Tibial artery (tissue), 4 donors: ENCODE results near the gene UFC1.

Source experiments
- DNase-seq, 2 donors: peaks; one replicate each; pipeline ENCODE4 v3.0.0-alpha.2; 2019
- H3K27ac ChIP-seq, 2 donors: fragments of 200-600 bp; sonication (generic) in 1 of 2; 1 replicate in 1 of 2; 2 replicates in 1 of 2; pipeline ENCODE4 v1.5.1; 2018 to 2019; ENCODE audit warnings: mild to moderate bottlenecking in 1 of 2
- H3K27me3 ChIP-seq, 2 donors: fragments of 200-600 bp; sonication (generic) in 1 of 2; one replicate each; pipeline versions ENCODE4 v1.5.1 to v1.6.0; 2016 to 2019
- H3K36me3 ChIP-seq, 3 donors: fragments of 200-600 bp; sonication (generic) in 2 of 3; one replicate each; pipeline ENCODE4 v1.5.1; 2016 to 2019; ENCODE audit warnings: mild to moderate bottlenecking in 2 of 3
- H3K4me1 ChIP-seq, 4 donors: fragments of 200-600 bp; sonication (generic) in 2 of 4; 1 replicate in 3 of 4; 2 replicates in 1 of 4; pipeline ENCODE4 v1.5.1; 2016 to 2019
- H3K4me3 ChIP-seq, 2 donors: fragments of 200-600 bp; sonication (generic) in 1 of 2; 1 replicate in 1 of 2; 2 replicates in 1 of 2; pipeline ENCODE4 v1.5.1; 2018 to 2019; ENCODE audit warnings: mild to moderate bottlenecking in 2 of 2
- H3K9me3 ChIP-seq, 3 donors: fragments of 200-600 bp; sonication (generic) in 1 of 3; one replicate each; pipeline ENCODE4 v1.5.1; 2016 to 2019
- intact Hi-C: fragments of 100-400 bp; cut with DNase I; formaldehyde crosslinking; loops from one replicate; pipeline ENCODE4 v1.15.0; 2023; ENCODE audit warnings: low total_unique reads
- TF ChIP-seq, protein P1 (sequence below), 2 experiments: fragments of 200-600 bp in 1 of 2; fragments of 450-650 bp in 1 of 2; IDR thresholded peaks; one replicate each; pipeline ENCODE4 v1.5.1; 2017 to 2019; ENCODE audit warnings: antibody characterized with exemption in 2 of 2, mild to moderate bottlenecking in 1 of 2, moderate library complexity in 1 of 2

The UFC1 gene

GRCh38 chr1:161171696-161172095, 17.9 kb downstream of the UFC1 start:
- H3K27ac ChIP-seq, result no peak overlapping the region
- no peak overlapping the region for H3K4me3 ChIP-seq
- TF ChIP-seq, protein P1, sequence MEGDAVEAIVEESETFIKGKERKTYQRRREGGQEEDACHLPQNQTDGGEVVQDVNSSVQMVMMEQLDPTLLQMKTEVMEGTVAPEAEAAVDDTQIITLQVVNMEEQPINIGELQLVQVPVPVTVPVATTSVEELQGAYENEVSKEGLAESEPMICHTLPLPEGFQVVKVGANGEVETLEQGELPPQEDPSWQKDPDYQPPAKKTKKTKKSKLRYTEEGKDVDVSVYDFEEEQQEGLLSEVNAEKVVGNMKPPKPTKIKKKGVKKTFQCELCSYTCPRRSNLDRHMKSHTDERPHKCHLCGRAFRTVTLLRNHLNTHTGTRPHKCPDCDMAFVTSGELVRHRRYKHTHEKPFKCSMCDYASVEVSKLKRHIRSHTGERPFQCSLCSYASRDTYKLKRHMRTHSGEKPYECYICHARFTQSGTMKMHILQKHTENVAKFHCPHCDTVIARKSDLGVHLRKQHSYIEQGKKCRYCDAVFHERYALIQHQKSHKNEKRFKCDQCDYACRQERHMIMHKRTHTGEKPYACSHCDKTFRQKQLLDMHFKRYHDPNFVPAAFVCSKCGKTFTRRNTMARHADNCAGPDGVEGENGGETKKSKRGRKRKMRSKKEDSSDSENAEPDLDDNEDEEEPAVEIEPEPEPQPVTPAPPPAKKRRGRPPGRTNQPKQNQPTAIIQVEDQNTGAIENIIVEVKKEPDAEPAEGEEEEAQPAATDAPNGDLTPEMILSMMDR (IDR thresholded peaks at IDR 0.05), result no peak
- DNase-seq, result no peak
- peaks cover 20 to 75% (median 40%) of the 10 kb centered on the region in 3 donors for H3K36me3 ChIP-seq
- intact Hi-C loops, result no loop called here
- H3K9me3 ChIP-seq, result no peaks in the 10 kb centered on the region
- no peaks in the 10 kb centered on the region for H3K27me3 ChIP-seq
- H3K4me1 ChIP-seq, result peaks cover 0 to 47% (median 35%) of the 10 kb centered on the region in 4 donors

DNA sequence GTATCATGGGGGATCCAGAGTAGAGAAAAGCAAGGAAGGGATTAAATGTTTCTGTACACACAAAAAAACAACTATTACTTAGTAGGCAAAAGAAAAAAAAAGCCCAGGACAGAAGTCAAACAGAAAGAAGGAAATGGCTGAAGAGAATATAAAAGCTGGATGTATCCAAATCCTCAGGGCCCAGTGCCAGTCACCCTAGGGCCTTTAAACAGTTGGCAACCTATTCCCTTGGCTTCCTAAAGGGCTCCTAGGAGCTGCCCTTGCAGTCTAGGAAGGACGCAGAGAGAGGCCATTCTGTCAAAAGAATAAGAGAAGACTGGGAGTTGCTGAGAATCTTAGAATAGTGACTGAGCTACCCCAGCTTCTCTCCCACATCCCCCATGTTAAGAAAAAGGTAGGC, 18.6 kb downstream of the UFC1 start:
- Histone ChIP-seq H3K4me3 (no peak overlapping the region), H3K36me3 (peaks cover 20 to 75% (median 40%) of the 10 kb centered on the region in 3 donors), H3K4me1 (peaks cover 0 to 42% (median 31%) of the 10 kb centered on the region in 4 donors), H3K9me3 (no peaks in the 10 kb centered on the region), H3K27ac (peak overlapping the region in 1 of 2 donors; percentile 47), H3K27me3 (no peaks in the 10 kb centered on the region)
- intact Hi-C loops, result no loop called here
- no peak for DNase-seq
- TF ChIP-seq, protein P1 (IDR thresholded peaks at IDR 0.05), result no peak

GRCh38 chr1:161172776-161173376, 19.1 kb downstream of the UFC1 start:
- Histone ChIP-seq H3K4me1 (peaks cover 0 to 45% (median 27%) of the 10 kb centered on the region in 4 donors), H3K4me3 (no peak overlapping the region), H3K9me3 (no peaks in the 10 kb centered on the region), H3K36me3 (peaks cover 20 to 75% (median 40%) of the 10 kb centered on the region in 3 donors), H3K27me3 (no peaks in the 10 kb centered on the region), H3K27ac (peak overlapping the region; percentile 38 to 47)
- peak in 1 of 2 donors; percentile 64 for DNase-seq
- intact Hi-C loops, result no loop called here
- TF ChIP-seq, protein P1 (IDR thresholded peaks at IDR 0.05), result no peak

DNA sequence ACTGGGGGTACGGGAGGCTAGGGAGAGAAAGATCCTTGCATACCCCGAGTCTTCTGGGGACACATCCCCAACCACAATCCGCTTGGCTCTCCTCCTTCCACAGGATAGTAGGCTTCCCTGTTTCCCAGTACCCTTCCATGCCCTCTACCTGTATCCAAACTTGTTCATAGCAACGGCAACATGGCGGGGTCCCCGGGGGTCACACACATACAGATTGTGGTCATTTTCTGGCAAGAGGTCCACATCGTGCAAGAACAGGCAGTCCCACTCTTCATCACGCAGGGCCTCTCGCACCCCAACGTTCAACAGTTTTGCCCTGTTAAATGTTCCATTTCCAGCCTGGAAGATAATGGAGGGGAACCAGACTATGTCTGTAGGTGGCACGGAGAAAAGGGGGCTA, 19.9 kb downstream of the UFC1 start:
- H3K4me1 ChIP-seq, result peaks cover 0 to 46% (median 25%) of the 10 kb centered on the region in 4 donors
- no peak for DNase-seq
- H3K9me3 ChIP-seq, result no peaks in the 10 kb centered on the region
- H3K27ac ChIP-seq, result peak overlapping the region; percentile 38 to 47
- TF ChIP-seq, protein P1 (IDR thresholded peaks at IDR 0.05), result no peak
- no peak overlapping the region for H3K4me3 ChIP-seq
- intact Hi-C loops, result no loop called here
- H3K36me3 ChIP-seq, result peaks cover 20 to 71% (median 40%) of the 10 kb centered on the region in 3 donors
- H3K27me3 ChIP-seq, result no peaks in the 10 kb centered on the region

GRCh38 chr1:161174911-161175310, 21.1 kb downstream of the UFC1 start:
- no peaks in the 10 kb centered on the region for H3K9me3 ChIP-seq
- H3K27me3 ChIP-seq, result no peaks in the 10 kb centered on the region
- no peak overlapping the region for H3K27ac ChIP-seq
- TF ChIP-seq, protein P1 (IDR thresholded peaks at IDR 0.05), result no peak
- H3K36me3 ChIP-seq, result peaks cover 20 to 59% (median 34%) of the 10 kb centered on the region in 3 donors
- peaks cover 0 to 46% (median 25%) of the 10 kb centered on the region in 4 donors for H3K4me1 ChIP-seq
- H3K4me3 ChIP-seq, result no peak overlapping the region
- intact Hi-C loops, result no loop called here
- DNase-seq, result no peak
